ENCODE data around the gene CDK5RAP3.

DNA sequence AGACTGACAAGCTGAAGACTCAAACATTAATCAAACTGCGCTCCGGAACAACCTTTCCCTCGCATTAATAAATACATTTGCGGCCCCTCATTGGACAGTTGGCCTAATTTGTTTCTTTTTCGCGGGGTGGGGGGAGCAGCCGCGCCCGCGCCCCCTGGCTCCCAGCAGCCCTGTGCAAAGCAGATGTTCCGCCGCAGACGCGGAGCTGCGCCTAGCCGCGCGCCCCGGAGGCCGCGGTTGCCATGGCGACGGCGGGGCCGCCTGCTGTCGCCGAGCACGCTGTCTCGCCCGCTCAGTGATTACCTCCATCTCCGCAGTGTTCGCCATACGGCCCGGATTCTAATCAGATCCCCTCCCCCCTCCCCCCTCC is 41.2 kb downstream of the CDK5RAP3 start:
- TF ChIP-seq ZNF274 (CRISPR knock-in tag; IDR thresholded peaks at IDR 0.05) (no peak), CTCF (CRISPR knock-in tag; IDR thresholded peaks at IDR 0.05) (no peak)
- TF ChIP-seq, protein P1, sequence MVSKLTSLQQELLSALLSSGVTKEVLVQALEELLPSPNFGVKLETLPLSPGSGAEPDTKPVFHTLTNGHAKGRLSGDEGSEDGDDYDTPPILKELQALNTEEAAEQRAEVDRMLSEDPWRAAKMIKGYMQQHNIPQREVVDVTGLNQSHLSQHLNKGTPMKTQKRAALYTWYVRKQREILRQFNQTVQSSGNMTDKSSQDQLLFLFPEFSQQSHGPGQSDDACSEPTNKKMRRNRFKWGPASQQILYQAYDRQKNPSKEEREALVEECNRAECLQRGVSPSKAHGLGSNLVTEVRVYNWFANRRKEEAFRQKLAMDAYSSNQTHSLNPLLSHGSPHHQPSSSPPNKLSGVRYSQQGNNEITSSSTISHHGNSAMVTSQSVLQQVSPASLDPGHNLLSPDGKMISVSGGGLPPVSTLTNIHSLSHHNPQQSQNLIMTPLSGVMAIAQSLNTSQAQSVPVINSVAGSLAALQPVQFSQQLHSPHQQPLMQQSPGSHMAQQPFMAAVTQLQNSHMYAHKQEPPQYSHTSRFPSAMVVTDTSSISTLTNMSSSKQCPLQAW (CRISPR knock-in tag; IDR thresholded peaks at IDR 0.05) = no peak
